ENCODE results near the gene CYLD. TPM values are rescaled to one million over a fixed set of nuclear protein-coding genes. Genes with fewer than 3 reads are reported as not detected.

Gene CYLD
- total RNA-seq, 1 experiment from 2014 or later = 12.5 TPM

GRCh38 chr16:50789757-50790156, 47.9 kb downstream of the CYLD start:
- Mint-ChIP-seq H3K27ac (no peak overlapping the region), H3K27me3 (ENCODE audit: low read depth) (no peaks in the 10 kb centered on the region), H3K4me1 (no peaks in the 10 kb centered on the region), H3K36me3 (ENCODE audit: insufficient read depth in 1 of 3, low read depth in 3 of 3) (peaks cover 11 to 19% (median 13%) of the 10 kb centered on the region in 3 experiments; a peak in 6 of 7 replicates), H3K4me3 (no peak overlapping the region), H3K9me3 (peaks cover 9 to 13% of the 10 kb centered on the region in 2 experiments)
- Histone ChIP-seq H3K79me1 (ENCODE audit: insufficient read depth, low read depth, low read length, poor library complexity, severe bottlenecking) (no peaks in the 10 kb centered on the region), H3K4me2 (ENCODE audit: insufficient read depth, insufficient read length, low read length) (no peak overlapping the region), H2BK120ac (ENCODE audit: low read depth, low read length, poor library complexity, severe bottlenecking) (no peak overlapping the region), H2AFZ (ENCODE audit: low read length) (no peak overlapping the region), H2BK15ac (ENCODE audit: low read depth, low read length) (no peak overlapping the region), H4K8ac (replicated peaks; ENCODE audit: insufficient read length, low read depth, low read length) (no peak overlapping the region), H3T11ph (ENCODE audit: low read length) (no peak overlapping the region), H3K27ac (ENCODE audit: insufficient read length, low read depth, low read length) (no peak overlapping the region), H4K5ac (ENCODE audit: insufficient read length, low read depth, low read length) (no peak overlapping the region), H3K23me2 (ENCODE audit: insufficient read length, low read depth, low read length, poor library complexity, severe bottlenecking) (no peaks in the 10 kb centered on the region), H2BK12ac (ENCODE audit: insufficient read length, low read depth, low read length) (no peak overlapping the region), H3K23ac (ENCODE audit: insufficient read length, low read depth, low read length) (no peak overlapping the region), H3K4me1 (ENCODE audit: insufficient read depth, low read length) (no peaks in the 10 kb centered on the region), H3K4ac (ENCODE audit: low read depth, low read length) (no peak overlapping the region), H2AK5ac (ENCODE audit: insufficient read length, low read length) (no peak overlapping the region), H2BK20ac (ENCODE audit: low read depth, low read length, poor library complexity, severe bottlenecking) (no peak overlapping the region), H3K56ac (ENCODE audit: insufficient read length, low read depth, low read length) (no peak overlapping the region), H3K27me3 (ENCODE audit: insufficient read depth, low read length) (no peaks in the 10 kb centered on the region), H3K9ac (ENCODE audit: extremely low read depth, insufficient read length, low read length) (no peak overlapping the region), H4K20me1 (ENCODE audit: control insufficient read depth, insufficient read depth, insufficient read length) (no peaks in the 10 kb centered on the region), H3K9me3 (ENCODE audit: control insufficient read depth, low read depth, low read length) (no peaks in the 10 kb centered on the region), H3K79me2 (ENCODE audit: insufficient read depth, low read length) (no peaks in the 10 kb centered on the region), H3K18ac (ENCODE audit: insufficient read length, low read depth, low read length) (no peak overlapping the region), H4K91ac (ENCODE audit: insufficient read length, low read depth, low read length) (no peak overlapping the region), H2BK5ac (ENCODE audit: insufficient read length, low read length) (no peak overlapping the region), H3K14ac (ENCODE audit: insufficient read depth, low read length) (no peak overlapping the region)
- TF ChIP-seq, protein P1, sequence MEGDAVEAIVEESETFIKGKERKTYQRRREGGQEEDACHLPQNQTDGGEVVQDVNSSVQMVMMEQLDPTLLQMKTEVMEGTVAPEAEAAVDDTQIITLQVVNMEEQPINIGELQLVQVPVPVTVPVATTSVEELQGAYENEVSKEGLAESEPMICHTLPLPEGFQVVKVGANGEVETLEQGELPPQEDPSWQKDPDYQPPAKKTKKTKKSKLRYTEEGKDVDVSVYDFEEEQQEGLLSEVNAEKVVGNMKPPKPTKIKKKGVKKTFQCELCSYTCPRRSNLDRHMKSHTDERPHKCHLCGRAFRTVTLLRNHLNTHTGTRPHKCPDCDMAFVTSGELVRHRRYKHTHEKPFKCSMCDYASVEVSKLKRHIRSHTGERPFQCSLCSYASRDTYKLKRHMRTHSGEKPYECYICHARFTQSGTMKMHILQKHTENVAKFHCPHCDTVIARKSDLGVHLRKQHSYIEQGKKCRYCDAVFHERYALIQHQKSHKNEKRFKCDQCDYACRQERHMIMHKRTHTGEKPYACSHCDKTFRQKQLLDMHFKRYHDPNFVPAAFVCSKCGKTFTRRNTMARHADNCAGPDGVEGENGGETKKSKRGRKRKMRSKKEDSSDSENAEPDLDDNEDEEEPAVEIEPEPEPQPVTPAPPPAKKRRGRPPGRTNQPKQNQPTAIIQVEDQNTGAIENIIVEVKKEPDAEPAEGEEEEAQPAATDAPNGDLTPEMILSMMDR (conservative IDR thresholded peaks at IDR 0.05) = no peak
- DNase-seq = no peak

All from H9 (cell line).